Skeletal muscle satellite cell (primary cell): ENCODE measurements around the gene TSPAN14.
"Not testable (repeated sequence)": the region's sequence is repeated elsewhere in the genome, so short reads cannot be mapped to it uniquely, and the experiment has no call there.

Source experiments
- H3K27me3 ChIP-seq: 2 replicates; pipeline ENCODE4 v1.7.0; 2013; ENCODE audit warnings: low read length; ENCODE audit not compliant: control insufficient read depth, insufficient read depth
- H3K36me3 ChIP-seq: 2 replicates; pipeline ENCODE4 v1.7.0; 2013; ENCODE audit warnings: mild to moderate bottlenecking, control low read depth, low read length; ENCODE audit not compliant: insufficient read depth
- H3K4me1 ChIP-seq: 2 replicates; pipeline ENCODE4 v1.7.0; 2013; ENCODE audit warnings: low read length; ENCODE audit not compliant: control insufficient read depth, insufficient read depth
- H3K4me2 ChIP-seq: 2 replicates; pipeline ENCODE4 v1.7.0; 2013; ENCODE audit warnings: mild to moderate bottlenecking, low read length
- H3K4me3 ChIP-seq: 2 replicates; pipeline ENCODE4 v1.7.0; 2013; ENCODE audit warnings: low read length
- H3K9ac ChIP-seq: 2 replicates; pipeline ENCODE4 v1.7.0; 2013; ENCODE audit warnings: mild to moderate bottlenecking, low read depth, low read length, moderate library complexity
- H3K9me3 ChIP-seq: replicated peaks from 2 replicates; pipeline ENCODE4 v1.7.0; 2013; ENCODE audit warnings: mild to moderate bottlenecking, control low read depth, low read length

TSPAN14 gene

GRCh38 chr10:80412486-80412885, 41.6 kb upstream of the TSPAN14 start:
- Histone ChIP-seq H3K27me3 (peaks cover 45% of the 10 kb centered on the region), H3K9ac (no peak overlapping the region), H3K4me2 (no peak overlapping the region), H3K4me1 (peaks cover 6% of the 10 kb centered on the region), H3K36me3 (no peaks in the 10 kb centered on the region), H3K9me3 (no peaks in the 10 kb centered on the region), H3K4me3 (no peak overlapping the region)

GRCh38 chr10:80413271-80413996, 40.7 kb upstream of the TSPAN14 start:
- Histone ChIP-seq H3K9ac (no peak overlapping the region), H3K4me1 (peaks cover 1% of the 10 kb centered on the region), H3K36me3 (no peaks in the 10 kb centered on the region), H3K9me3 (no peaks in the 10 kb centered on the region), H3K27me3 (peaks cover 36% of the 10 kb centered on the region), H3K4me3 (no peak overlapping the region), H3K4me2 (no peak overlapping the region)

GRCh38 chr10:80414142-80414895, 39.8 kb upstream of the TSPAN14 start:
- Histone ChIP-seq H3K36me3 (no peaks in the 10 kb centered on the region), H3K4me2 (no peak overlapping the region), H3K4me3 (no peak overlapping the region), H3K27me3 (peaks cover 27% of the 10 kb centered on the region), H3K9me3 (no peaks in the 10 kb centered on the region), H3K9ac (no peak overlapping the region), H3K4me1 (no peaks in the 10 kb centered on the region)

GRCh38 chr10:80415734-80416478, 38.2 kb upstream of the TSPAN14 start:
- no peaks in the 10 kb centered on the region for H3K36me3 ChIP-seq
- no peak overlapping the region for H3K4me2 ChIP-seq
- peaks cover 16% of the 10 kb centered on the region for H3K27me3 ChIP-seq
- H3K9ac ChIP-seq = no peak overlapping the region
- no peaks in the 10 kb centered on the region for H3K4me1 ChIP-seq
- H3K9me3 ChIP-seq = no peaks in the 10 kb centered on the region
- H3K4me3 ChIP-seq = no peak overlapping the region

- Histone ChIP-seq H3K9ac (no peak overlapping the region), H3K4me3 (no peak overlapping the region), H3K9me3 (no peaks in the 10 kb centered on the region), H3K4me1 (no peaks in the 10 kb centered on the region), H3K4me2 (no peak overlapping the region), H3K36me3 (no peaks in the 10 kb centered on the region), H3K27me3 (peaks cover 19% of the 10 kb centered on the region)
These were observed 37.5 kb upstream of the TSPAN14 start for GRCh38 chr10:80416479-80417098.

- not testable (repeated sequence) for H3K4me2 ChIP-seq, H3K4me3 ChIP-seq, H3K9ac ChIP-seq, H3K36me3 ChIP-seq, H3K4me1 ChIP-seq, H3K9me3 ChIP-seq
- peaks cover 19% of the 10 kb centered on the region for H3K27me3 ChIP-seq
These were observed 36.9 kb upstream of the TSPAN14 start for GRCh38 chr10:80417256-80417655.

- no peak overlapping the region for H3K9ac ChIP-seq
These were observed 32.9 kb upstream of the TSPAN14 start for GRCh38 chr10:80421050-80421706.

GRCh38 chr10:80421707-80422536, 32.2 kb upstream of the TSPAN14 start:
- Histone ChIP-seq H3K27me3 (peaks cover 14% of the 10 kb centered on the region), H3K36me3 (no peaks in the 10 kb centered on the region), H3K9me3 (no peaks in the 10 kb centered on the region), H3K4me1 (no peaks in the 10 kb centered on the region), H3K4me2 (no peak overlapping the region), H3K9ac (no peak overlapping the region), H3K4me3 (no peak overlapping the region)

More at GRCh38 chr10:80421050-80421706, 32.9 kb upstream of the TSPAN14 start:
- H3K4me2 ChIP-seq = no peak overlapping the region
- no peaks in the 10 kb centered on the region for H3K9me3 ChIP-seq
- no peak overlapping the region for H3K4me3 ChIP-seq
- H3K36me3 ChIP-seq = no peaks in the 10 kb centered on the region
- peaks cover 14% of the 10 kb centered on the region for H3K27me3 ChIP-seq
- H3K4me1 ChIP-seq = no peaks in the 10 kb centered on the region

- Histone ChIP-seq H3K36me3 (no peaks in the 10 kb centered on the region), H3K4me3 (no peak overlapping the region), H3K9ac (no peak overlapping the region), H3K4me2 (no peak overlapping the region), H3K27me3 (peaks cover 10% of the 10 kb centered on the region), H3K4me1 (no peaks in the 10 kb centered on the region), H3K9me3 (no peaks in the 10 kb centered on the region)
These were observed 28.2 kb upstream of the TSPAN14 start for GRCh38 chr10:80425901-80426300.

GRCh38 chr10:80427541-80427940, 26.6 kb upstream of the TSPAN14 start:
- H3K4me1 ChIP-seq = no peaks in the 10 kb centered on the region
- H3K36me3 ChIP-seq = no peaks in the 10 kb centered on the region
- no peak overlapping the region for H3K4me2 ChIP-seq
- H3K4me3 ChIP-seq = no peak overlapping the region
- H3K9me3 ChIP-seq = no peaks in the 10 kb centered on the region
- H3K27me3 ChIP-seq = peaks cover 7% of the 10 kb centered on the region
- H3K9ac ChIP-seq = no peak overlapping the region
